ENCODE results near the gene RGMB.

The RGMB gene

GRCh38 chr5:98827161-98827560 lies 53.7 kb downstream of the RGMB start:
- no peak overlapping the region for H3K4me3 ChIP-seq (ENCODE audit: low read length in 2 of 2)
- H3K9me3 ChIP-seq (ENCODE audit: control insufficient read depth in 2 of 2, low read length in 2 of 2) = no peaks in the 10 kb centered on the region
- no peaks in the 10 kb centered on the region for H3K27me3 ChIP-seq (ENCODE audit: control insufficient read depth in 1 of 2, insufficient read depth in 2 of 2, low read length in 2 of 2)
- no peak overlapping the region for H3K9ac ChIP-seq (ENCODE audit: low read length in 2 of 2)
- no peaks in the 10 kb centered on the region for H3K36me3 ChIP-seq (ENCODE audit: control insufficient read depth in 2 of 2, insufficient read depth in 2 of 2, low read length in 2 of 2)
- H3K27ac ChIP-seq (ENCODE audit: low read length) = no peak overlapping the region
- no peaks in the 10 kb centered on the region for H3K4me1 ChIP-seq (ENCODE audit: control insufficient read depth, insufficient read depth, low read length)

- H3K27ac ChIP-seq (ENCODE audit: low read length) = no peak overlapping the region
- no peaks in the 10 kb centered on the region for H3K9me3 ChIP-seq (ENCODE audit: control insufficient read depth in 2 of 2, low read length in 2 of 2)
- no peak overlapping the region for H3K4me3 ChIP-seq (ENCODE audit: low read length in 2 of 2)
- no peaks in the 10 kb centered on the region for H3K36me3 ChIP-seq (ENCODE audit: control insufficient read depth in 2 of 2, insufficient read depth in 2 of 2, low read length in 2 of 2)
- H3K27me3 ChIP-seq (ENCODE audit: control insufficient read depth in 1 of 2, insufficient read depth in 2 of 2, low read length in 2 of 2) = no peaks in the 10 kb centered on the region
- H3K4me1 ChIP-seq (ENCODE audit: control insufficient read depth, insufficient read depth, low read length) = no peaks in the 10 kb centered on the region
- no peak overlapping the region for H3K9ac ChIP-seq (ENCODE audit: low read length in 2 of 2)
Measured at GRCh38 chr5:98827588-98828284, 54.3 kb downstream of the RGMB start.

- Histone ChIP-seq H3K36me3 (ENCODE audit: control insufficient read depth in 2 of 2, insufficient read depth in 2 of 2, low read length in 2 of 2) (no peaks in the 10 kb centered on the region), H3K9ac (ENCODE audit: low read length in 2 of 2) (no peak overlapping the region), H3K27me3 (ENCODE audit: control insufficient read depth in 1 of 2, insufficient read depth in 2 of 2, low read length in 2 of 2) (no peaks in the 10 kb centered on the region), H3K4me1 (ENCODE audit: control insufficient read depth, insufficient read depth, low read length) (peaks cover 3% of the 10 kb centered on the region), H3K27ac (ENCODE audit: low read length) (no peak overlapping the region), H3K4me3 (ENCODE audit: low read length in 2 of 2) (no peak overlapping the region), H3K9me3 (ENCODE audit: control insufficient read depth in 2 of 2, low read length in 2 of 2) (no peaks in the 10 kb centered on the region)
Measured at GRCh38 chr5:98836175-98836574, 62.7 kb downstream of the RGMB start.

GRCh38 chr5:98839469-98840383 lies 66.3 kb downstream of the RGMB start:
- no peaks in the 10 kb centered on the region for H3K36me3 ChIP-seq (ENCODE audit: control insufficient read depth in 2 of 2, insufficient read depth in 2 of 2, low read length in 2 of 2)
- H3K27me3 ChIP-seq (ENCODE audit: control insufficient read depth in 1 of 2, insufficient read depth in 2 of 2, low read length in 2 of 2) = no peaks in the 10 kb centered on the region
- H3K9ac ChIP-seq (ENCODE audit: low read length in 2 of 2) = no peak overlapping the region
- peaks cover 0 to 4% of the 10 kb centered on the region in 2 donors for H3K9me3 ChIP-seq (ENCODE audit: control insufficient read depth in 2 of 2, low read length in 2 of 2)
- no peak overlapping the region for H3K27ac ChIP-seq (ENCODE audit: low read length)
- peaks cover 3% of the 10 kb centered on the region for H3K4me1 ChIP-seq (ENCODE audit: control insufficient read depth, insufficient read depth, low read length)
- peak overlapping the region in 1 of 2 donors; percentile 60 for H3K4me3 ChIP-seq (ENCODE audit: low read length in 2 of 2)

- no peaks in the 10 kb centered on the region for H3K27me3 ChIP-seq (ENCODE audit: control insufficient read depth in 1 of 2, insufficient read depth in 2 of 2, low read length in 2 of 2)
- peaks cover 3% of the 10 kb centered on the region for H3K4me1 ChIP-seq (ENCODE audit: control insufficient read depth, insufficient read depth, low read length)
- H3K9me3 ChIP-seq (ENCODE audit: control insufficient read depth in 2 of 2, low read length in 2 of 2) = peaks cover 0 to 6% of the 10 kb centered on the region in 2 donors
- no peak overlapping the region for H3K9ac ChIP-seq (ENCODE audit: low read length in 2 of 2)
- no peak overlapping the region for H3K4me3 ChIP-seq (ENCODE audit: low read length in 2 of 2)
- H3K36me3 ChIP-seq (ENCODE audit: control insufficient read depth in 2 of 2, insufficient read depth in 2 of 2, low read length in 2 of 2) = no peaks in the 10 kb centered on the region
- H3K27ac ChIP-seq (ENCODE audit: low read length) = no peak overlapping the region
Measured at GRCh38 chr5:98840946-98841345, 67.5 kb downstream of the RGMB start.

GRCh38 chr5:98843481-98843880 lies 70.0 kb downstream of the RGMB start:
- Histone ChIP-seq H3K9me3 (ENCODE audit: control insufficient read depth in 2 of 2, low read length in 2 of 2) (peaks cover 0 to 6% of the 10 kb centered on the region in 2 donors), H3K4me1 (ENCODE audit: control insufficient read depth, insufficient read depth, low read length) (peaks cover 3% of the 10 kb centered on the region), H3K4me3 (ENCODE audit: low read length in 2 of 2) (no peak overlapping the region), H3K27me3 (ENCODE audit: control insufficient read depth in 1 of 2, insufficient read depth in 2 of 2, low read length in 2 of 2) (no peaks in the 10 kb centered on the region), H3K27ac (ENCODE audit: low read length) (no peak overlapping the region), H3K36me3 (ENCODE audit: control insufficient read depth in 2 of 2, insufficient read depth in 2 of 2, low read length in 2 of 2) (no peaks in the 10 kb centered on the region), H3K9ac (ENCODE audit: low read length in 2 of 2) (no peak overlapping the region)

- H3K4me3 ChIP-seq (ENCODE audit: low read length in 2 of 2) = no peak overlapping the region
- no peak overlapping the region for H3K27ac ChIP-seq (ENCODE audit: low read length)
- H3K9ac ChIP-seq (ENCODE audit: low read length in 2 of 2) = no peak overlapping the region
- H3K4me1 ChIP-seq (ENCODE audit: control insufficient read depth, insufficient read depth, low read length) = peaks cover 2% of the 10 kb centered on the region
- H3K36me3 ChIP-seq (ENCODE audit: control insufficient read depth in 2 of 2, insufficient read depth in 2 of 2, low read length in 2 of 2) = no peaks in the 10 kb centered on the region
- H3K9me3 ChIP-seq (ENCODE audit: control insufficient read depth in 2 of 2, low read length in 2 of 2) = peaks cover 0 to 6% of the 10 kb centered on the region in 2 donors
- no peaks in the 10 kb centered on the region for H3K27me3 ChIP-seq (ENCODE audit: control insufficient read depth in 1 of 2, insufficient read depth in 2 of 2, low read length in 2 of 2)
Measured at GRCh38 chr5:98844865-98845264, 71.4 kb downstream of the RGMB start.

- peaks cover 0 to 6% of the 10 kb centered on the region in 2 donors for H3K9me3 ChIP-seq (ENCODE audit: control insufficient read depth in 2 of 2, low read length in 2 of 2)
Measured at GRCh38 chr5:98845878-98846277, 72.4 kb downstream of the RGMB start.

More at GRCh38 chr5:98845878-98846277, 72.4 kb downstream of the RGMB start:
- no peak overlapping the region for H3K27ac ChIP-seq (ENCODE audit: low read length)
- no peaks in the 10 kb centered on the region for H3K27me3 ChIP-seq (ENCODE audit: control insufficient read depth in 1 of 2, insufficient read depth in 2 of 2, low read length in 2 of 2)
- no peak overlapping the region for H3K9ac ChIP-seq (ENCODE audit: low read length in 2 of 2)
- no peaks in the 10 kb centered on the region for H3K4me1 ChIP-seq (ENCODE audit: control insufficient read depth, insufficient read depth, low read length)
- no peaks in the 10 kb centered on the region for H3K36me3 ChIP-seq (ENCODE audit: control insufficient read depth in 2 of 2, insufficient read depth in 2 of 2, low read length in 2 of 2)
- no peak overlapping the region for H3K4me3 ChIP-seq (ENCODE audit: low read length in 2 of 2)
